IPS-NIHi7 (cell line): ENCODE measurements around the gene NEUROD6.

Source experiments
- DNase-seq: peaks from one replicate; pipeline ENCODE4 v3.0.0; 2012; ENCODE audit warnings: mixed read lengths; ENCODE audit errors: extremely low spot score

The NEUROD6 gene

DNA sequence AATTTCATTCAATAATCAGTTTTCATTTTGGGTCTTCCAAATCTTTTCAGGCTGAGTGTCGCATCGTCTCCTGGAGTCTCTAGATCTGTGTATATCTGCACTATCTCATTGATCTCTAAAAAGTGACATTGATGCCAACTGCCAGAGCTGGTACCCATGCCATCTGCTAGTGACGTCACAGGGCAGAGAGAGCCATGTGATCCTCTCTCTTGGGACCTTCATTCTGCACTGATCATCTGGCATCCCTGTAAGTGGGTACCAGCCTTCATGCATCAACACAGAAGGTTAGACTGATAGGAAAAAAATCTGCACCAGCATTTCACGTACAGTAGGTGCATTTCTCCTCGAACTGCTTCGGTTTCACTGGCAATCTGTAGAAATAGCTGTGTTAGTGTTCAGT lies at the start of gene NEUROD6:
NEUROD6 (minus strand) TSS at position 124 of the 400 bp plus-strand sequence. CDS start 1,458 bp downstream, outside the sequence.
- DNase-seq, result no peak

DNA sequence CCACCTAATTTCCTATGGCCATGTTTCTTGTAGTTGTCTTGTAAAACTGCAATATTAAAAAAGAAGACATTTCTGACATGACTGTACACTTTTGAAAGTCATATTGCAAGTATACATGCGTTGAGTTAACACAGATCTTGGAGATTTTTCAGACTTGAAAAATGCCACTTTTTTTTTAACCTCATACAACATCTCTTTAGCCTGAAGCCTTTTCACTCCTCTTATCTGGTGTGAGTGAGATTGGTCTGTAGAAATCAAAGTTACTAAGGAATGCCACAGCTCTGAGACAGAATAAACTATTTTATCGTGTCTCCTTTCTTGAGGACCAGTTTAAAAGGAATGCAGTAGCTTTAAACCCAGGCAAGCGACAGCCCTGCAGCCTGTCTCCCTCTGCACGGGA lies 43.9 kb upstream of the NEUROD6 start:
- no peak for DNase-seq

- no peak for DNase-seq
Measured at GRCh38 chr7:31382722-31383121, 42.2 kb upstream of the NEUROD6 start.

DNA sequence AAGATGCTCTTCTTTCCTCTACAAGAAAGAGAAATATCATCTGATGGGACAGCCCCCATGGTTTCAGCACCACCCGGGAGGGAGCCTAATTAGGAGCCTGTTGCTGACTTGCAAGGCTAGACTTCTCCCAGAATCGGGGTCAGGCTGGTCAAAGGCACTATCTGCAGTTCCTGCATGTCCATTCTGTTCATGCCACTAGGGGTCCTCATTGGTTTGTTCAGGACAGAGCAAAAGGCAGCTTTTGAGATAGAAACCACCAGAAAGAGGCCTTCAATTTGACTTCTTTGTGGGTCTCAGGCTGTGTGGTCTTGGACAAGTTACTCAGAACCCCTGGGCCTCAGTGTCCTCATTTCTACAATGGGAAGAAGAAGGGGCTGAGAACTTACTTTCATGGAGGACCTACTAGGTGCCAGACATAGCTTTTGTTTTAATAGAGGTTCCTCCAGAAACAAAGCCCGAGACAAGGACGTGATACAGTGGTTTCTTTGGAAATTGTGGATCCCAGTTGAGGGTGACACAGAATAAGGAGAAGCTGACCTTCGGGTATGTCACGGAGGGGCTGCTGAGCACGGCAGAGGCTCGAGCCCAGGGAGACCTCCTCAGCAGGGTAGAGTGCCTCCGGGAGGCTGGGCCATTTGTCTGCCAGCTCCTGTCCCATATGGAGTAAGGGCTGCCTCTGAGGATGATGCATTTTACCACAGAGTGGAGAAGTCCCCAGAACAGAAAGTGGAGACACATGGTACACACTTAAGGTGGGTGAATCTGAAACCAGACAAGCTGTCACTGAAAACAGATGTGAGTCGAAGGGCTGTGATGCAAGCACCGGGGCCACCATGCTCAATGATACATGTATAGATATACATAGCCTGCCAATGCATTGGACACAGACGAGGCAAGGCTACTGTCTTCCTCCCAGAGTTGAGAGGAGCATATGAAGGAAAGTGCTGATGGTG lies 33.1 kb upstream of the NEUROD6 start:
- DNase-seq, result peak; percentile 86

- no peak for DNase-seq
Measured at GRCh38 chr7:31372231-31372959, 31.9 kb upstream of the NEUROD6 start.

GRCh38 chr7:31371621-31372020 lies 31.1 kb upstream of the NEUROD6 start:
- peak; percentile 30 for DNase-seq

DNA sequence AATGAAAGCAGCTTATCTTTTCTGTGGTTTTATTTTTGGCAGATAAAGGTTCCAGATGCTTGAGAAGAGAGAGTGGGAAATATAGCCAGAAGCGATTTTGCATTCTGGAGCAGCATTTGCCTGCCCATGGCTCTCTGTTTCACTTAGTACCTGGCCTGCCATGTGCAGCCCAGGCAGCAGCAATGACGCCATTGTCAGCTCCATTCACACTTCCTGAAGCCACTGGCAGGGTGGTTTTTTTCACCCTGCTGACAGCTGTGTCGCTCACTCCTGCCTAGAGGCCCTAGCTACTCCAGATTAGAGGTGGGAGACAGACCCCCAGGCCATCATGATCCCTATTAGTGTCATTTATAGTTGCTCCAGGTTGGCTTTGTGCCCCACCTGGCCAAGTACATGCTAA lies 30.1 kb upstream of the NEUROD6 start:
- DNase-seq, result no peak

DNA sequence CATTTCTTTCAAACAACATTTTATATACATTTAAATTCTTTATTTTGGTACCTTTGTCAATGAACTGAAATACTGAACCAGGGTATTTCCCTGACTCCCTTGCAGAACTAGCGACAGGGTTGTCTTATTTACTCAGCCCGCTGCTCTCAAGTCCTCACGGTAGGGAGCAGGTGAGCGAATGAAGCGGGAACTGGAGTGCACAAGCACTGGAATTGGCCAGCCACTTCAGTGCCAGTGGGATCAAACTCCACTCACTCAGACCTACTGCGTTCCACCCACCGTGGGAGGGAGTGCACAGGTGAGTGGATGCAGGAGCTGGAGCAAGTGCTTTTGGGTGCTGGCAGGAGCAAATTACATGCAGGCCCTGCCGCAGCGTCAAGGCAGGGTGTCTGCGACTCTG lies 28.1 kb upstream of the NEUROD6 start:
- DNase-seq, result no peak

DNA sequence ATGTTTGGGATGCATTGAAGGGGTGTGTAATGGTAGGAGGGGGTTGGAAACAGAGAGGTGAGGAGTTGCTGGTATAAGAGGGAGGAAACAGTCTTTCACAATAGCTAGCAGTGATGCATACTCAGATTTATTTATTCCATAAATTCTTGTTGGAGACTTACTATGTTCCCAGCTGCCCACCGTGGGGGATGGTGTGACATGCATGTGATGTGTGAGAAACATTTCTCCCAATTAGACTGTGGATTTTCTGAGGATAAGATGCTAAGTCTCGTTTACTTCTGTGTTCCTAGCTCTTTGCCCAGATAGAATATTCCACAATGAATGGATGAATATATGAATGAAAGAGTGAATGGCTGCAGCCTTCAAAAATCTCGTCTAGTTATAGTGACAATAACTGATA lies 23.0 kb upstream of the NEUROD6 start:
- no peak for DNase-seq

- no peak for DNase-seq
Measured at GRCh38 chr7:31363051-31363450, 22.5 kb upstream of the NEUROD6 start.

- no peak for DNase-seq
Measured at GRCh38 chr7:31362401-31362800, 21.9 kb upstream of the NEUROD6 start.

DNA sequence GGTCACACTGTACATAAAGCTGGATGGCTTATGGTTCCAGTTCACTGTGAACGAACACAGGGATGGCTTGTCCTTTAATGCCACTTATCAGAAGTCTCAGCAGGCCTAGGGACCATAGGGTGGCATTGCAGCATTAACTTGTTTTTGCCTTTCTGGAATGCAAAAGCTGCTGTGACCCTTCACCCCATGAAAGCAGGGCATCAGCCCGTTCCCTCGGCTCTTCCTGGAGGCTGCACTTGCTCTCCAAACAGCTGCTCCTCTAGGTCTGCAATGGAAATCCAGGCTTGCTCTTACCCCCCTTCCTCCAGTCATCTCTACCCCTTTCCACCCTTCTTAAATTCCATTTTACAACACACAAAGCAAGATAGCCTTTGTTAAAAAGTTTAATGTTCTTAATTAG lies 17.9 kb upstream of the NEUROD6 start:
- DNase-seq, result no peak

DNA sequence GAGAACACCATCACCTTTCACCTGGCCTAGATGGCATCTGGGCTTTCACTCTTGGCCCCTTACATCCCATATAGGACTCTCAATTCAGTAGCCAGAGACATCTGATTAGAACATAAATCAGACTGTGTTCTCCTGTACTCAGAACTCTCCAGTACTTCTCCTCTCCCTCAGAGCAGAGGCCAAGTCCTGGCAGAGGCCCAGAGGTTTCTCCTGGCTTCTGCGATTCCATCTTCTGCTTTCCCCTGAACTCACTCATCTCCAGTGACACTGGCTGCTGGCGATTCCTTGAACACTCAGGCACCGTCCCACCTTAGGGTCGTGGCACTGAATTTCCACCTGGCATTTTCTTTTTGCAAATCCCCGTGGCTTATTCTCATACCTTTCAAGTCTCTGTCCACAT lies 4.9 kb upstream of the NEUROD6 start:
- DNase-seq, result no peak

GRCh38 chr7:31343516-31344305 lies 3.2 kb upstream of the NEUROD6 start:
- DNase-seq, result no peak

- no peak for DNase-seq
Measured at GRCh38 chr7:31341141-31341540, 615 bp upstream of the NEUROD6 start.

- DNase-seq, result no peak
Measured at GRCh38 chr7:31340051-31340450, 475 bp downstream of the NEUROD6 start.

- no peak for DNase-seq
Measured at GRCh38 chr7:31338706-31339105, 1.8 kb downstream of the NEUROD6 start.

GRCh38 chr7:31337002-31337565 lies 3.4 kb downstream of the NEUROD6 start:
- no peak for DNase-seq

GRCh38 chr7:31336202-31337001 lies 4.1 kb downstream of the NEUROD6 start:
- peak; percentile 80 for DNase-seq

GRCh38 chr7:31335884-31336201 lies 4.7 kb downstream of the NEUROD6 start:
- no peak for DNase-seq
